HG03060 (cell line): Measurements from ENCODE around the gene ACOXL.
"Not testable (repeated sequence)": the region's sequence is repeated elsewhere in the genome, so short reads cannot be mapped to it uniquely, and the experiment has no call there.

Experiments used
- ATAC-seq: cut with Tn5 transposase; IDR thresholded peaks from one replicate; pipeline ENCODE4 v1.9.1; 2021; ENCODE audit warnings: low read depth, moderate number of reproducible peaks; ENCODE audit not compliant: unreplicated experiment

Gene ACOXL

GRCh38 chr2:110732422-110733413 is at the start of gene ACOXL:
Gene ACOXL (plus strand): TSS chr2:110732573. CDS start chr2:110768390, 35,817 bp downstream.
- no peak for ATAC-seq

- no peak for ATAC-seq
Observed at GRCh38 chr2:110682872-110683271, 49.5 kb upstream of the ACOXL start.

GRCh38 chr2:110687775-110688484 is 44.4 kb upstream of the ACOXL start:
- ATAC-seq, result not testable (repeated sequence)

GRCh38 chr2:110688594-110689091 is 43.7 kb upstream of the ACOXL start:
- no peak for ATAC-seq

DNA sequence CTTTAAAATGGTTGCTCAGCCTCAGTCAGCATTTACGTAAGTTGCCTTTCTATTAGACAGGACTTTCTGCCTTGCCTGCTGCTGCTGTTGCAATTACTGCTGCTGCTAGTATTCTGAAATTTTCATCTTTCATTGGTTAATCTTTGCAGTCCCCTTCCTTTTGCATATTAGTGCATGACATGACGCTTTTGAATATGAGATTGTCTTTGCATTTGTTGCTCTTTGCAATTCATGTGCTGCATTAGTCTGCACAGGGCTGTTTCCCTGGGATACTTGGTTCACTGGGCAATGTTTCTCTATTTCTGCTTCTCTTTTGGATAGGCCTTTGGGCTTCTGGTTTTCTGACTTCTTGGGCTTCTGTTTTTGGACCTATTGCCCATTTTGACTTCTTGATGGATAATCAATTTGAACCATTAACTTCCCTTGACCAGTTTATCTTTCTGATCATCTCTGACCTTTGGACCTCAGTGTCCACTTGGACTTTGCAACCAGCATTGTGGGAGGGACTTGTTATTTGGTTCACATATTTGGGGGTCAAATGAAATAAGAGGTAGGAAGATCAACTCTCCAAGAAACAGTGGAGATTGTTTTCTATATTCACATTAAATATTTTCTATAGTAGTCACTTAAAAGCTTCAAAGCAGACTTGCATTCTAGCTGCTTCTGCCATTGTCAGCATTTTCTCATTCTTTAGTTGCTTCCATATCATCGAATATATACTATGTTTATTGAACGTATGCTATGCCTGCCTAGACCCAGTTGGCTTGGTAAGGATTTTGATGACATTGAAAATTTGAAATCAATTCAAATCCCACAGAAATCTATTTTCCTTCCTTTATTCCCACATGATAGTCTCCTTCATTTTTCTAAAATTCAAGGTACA is 42.0 kb upstream of the ACOXL start:
- no peak for ATAC-seq

GRCh38 chr2:110691612-110692258 is 40.6 kb upstream of the ACOXL start:
- ATAC-seq, result no peak

GRCh38 chr2:110695146-110695898 is 37.1 kb upstream of the ACOXL start:
- not testable (repeated sequence) for ATAC-seq

DNA sequence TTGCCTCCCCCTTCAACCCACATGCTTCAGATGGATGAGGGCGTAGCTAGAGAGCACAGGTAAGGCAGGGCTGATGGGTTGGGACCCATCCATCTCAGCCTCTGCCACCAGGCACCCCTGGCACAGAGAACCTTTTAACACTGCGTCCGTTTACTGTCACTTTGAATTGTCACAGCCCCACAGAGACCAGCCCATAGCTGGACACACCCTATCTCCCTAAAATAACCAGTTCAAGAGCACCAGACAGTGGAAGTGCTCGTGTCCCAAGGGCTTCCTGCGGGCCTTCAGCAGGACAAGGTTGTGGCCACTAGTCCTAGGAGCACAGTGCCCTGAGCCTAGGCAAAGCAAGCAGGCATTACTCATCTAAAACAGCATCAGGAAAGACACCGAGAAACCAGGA is 34.1 kb upstream of the ACOXL start:
- not testable (repeated sequence) for ATAC-seq

GRCh38 chr2:110702514-110703380 is 29.6 kb upstream of the ACOXL start:
- no peak for ATAC-seq

DNA sequence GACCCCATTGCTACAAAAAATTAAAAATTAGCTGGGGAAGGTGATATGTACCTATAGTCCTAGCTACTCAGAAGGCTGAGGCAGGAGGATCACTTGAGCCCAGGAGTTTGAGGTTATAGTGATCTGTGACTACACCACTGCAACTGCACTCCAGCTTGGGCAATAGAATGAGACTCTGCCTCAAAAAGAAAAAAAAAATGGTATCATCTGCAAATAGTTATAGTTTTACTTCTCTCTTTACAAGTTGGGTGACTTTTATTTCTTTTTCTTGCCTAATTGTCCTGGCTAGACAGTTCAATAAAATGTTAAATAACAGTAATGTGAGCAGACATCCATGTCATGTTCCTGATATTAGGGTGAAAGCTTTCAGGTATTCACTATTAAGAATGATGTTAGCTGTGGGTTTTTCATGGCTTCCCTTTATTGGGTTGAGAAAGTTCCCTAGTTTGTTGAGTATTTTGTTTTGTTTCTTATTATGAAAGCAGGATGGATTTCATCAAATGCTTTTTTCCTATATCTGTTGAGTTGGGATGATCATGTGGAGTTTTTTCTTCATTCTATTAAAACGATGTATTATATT is 24.9 kb upstream of the ACOXL start:
- no peak for ATAC-seq

GRCh38 chr2:110708455-110708854 is 23.9 kb upstream of the ACOXL start:
- no peak for ATAC-seq

DNA sequence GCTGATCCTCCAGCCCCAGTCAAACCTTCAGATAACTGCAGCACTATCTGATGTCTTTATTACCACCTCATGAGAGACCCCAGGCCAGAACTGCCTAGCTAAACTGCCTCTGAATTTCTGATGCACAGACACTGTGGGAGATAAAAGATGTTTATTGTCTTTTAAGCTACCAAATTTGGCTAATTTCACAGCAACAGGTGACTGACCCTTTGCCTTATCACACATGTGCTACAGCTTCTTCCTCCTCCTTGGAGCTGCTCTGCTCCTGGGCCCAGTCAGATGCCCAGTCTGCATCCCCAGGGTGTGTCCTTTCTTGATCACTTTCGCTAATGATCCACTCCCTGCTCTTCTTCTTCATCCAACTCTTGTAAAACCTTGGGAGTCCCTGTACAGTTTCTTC is 19.6 kb upstream of the ACOXL start:
- no peak for ATAC-seq

- no peak for ATAC-seq
Observed at GRCh38 chr2:110713513-110714362, 18.6 kb upstream of the ACOXL start.

- ATAC-seq, result no peak
Observed at GRCh38 chr2:110714452-110715224, 17.7 kb upstream of the ACOXL start.

- ATAC-seq, result no peak
Observed at GRCh38 chr2:110716959-110717645, 15.3 kb upstream of the ACOXL start.

GRCh38 chr2:110717734-110718133 is 14.6 kb upstream of the ACOXL start:
- no peak for ATAC-seq
